Neural progenitor cell (in vitro differentiated cells): ENCODE results near the gene ADAM17.

Experiments used
- CTCF ChIP-seq: fragments of 200-600 bp; sonication (generic); IDR thresholded peaks from 2 replicates; pipeline ENCODE4 v1.5.1; 2017; ENCODE audit warnings: antibody characterized with exemption, mild to moderate bottlenecking
- EZH2 ChIP-seq: fragments of 200-600 bp; sonication (generic); IDR thresholded peaks from 2 replicates; pipeline ENCODE4 v1.6.1; 2017; ENCODE audit warnings: antibody characterized with exemption, mild to moderate bottlenecking, moderate library complexity
- EZH2phosphoT487 ChIP-seq: fragments of 200-600 bp; sonication (generic); IDR thresholded peaks from 2 replicates; pipeline ENCODE4 v1.6.1; 2017; ENCODE audit warnings: antibody characterized with exemption

GRCh38 chr2:9574331-9574730 is 18.7 kb upstream of the ADAM17 start:
- TF ChIP-seq CTCF, result no peak
- TF ChIP-seq EZH2phosphoT487, result no peak
- TF ChIP-seq EZH2, result no peak
